ENCODE measurements around the gene THAP10.

Gene THAP10

DNA sequence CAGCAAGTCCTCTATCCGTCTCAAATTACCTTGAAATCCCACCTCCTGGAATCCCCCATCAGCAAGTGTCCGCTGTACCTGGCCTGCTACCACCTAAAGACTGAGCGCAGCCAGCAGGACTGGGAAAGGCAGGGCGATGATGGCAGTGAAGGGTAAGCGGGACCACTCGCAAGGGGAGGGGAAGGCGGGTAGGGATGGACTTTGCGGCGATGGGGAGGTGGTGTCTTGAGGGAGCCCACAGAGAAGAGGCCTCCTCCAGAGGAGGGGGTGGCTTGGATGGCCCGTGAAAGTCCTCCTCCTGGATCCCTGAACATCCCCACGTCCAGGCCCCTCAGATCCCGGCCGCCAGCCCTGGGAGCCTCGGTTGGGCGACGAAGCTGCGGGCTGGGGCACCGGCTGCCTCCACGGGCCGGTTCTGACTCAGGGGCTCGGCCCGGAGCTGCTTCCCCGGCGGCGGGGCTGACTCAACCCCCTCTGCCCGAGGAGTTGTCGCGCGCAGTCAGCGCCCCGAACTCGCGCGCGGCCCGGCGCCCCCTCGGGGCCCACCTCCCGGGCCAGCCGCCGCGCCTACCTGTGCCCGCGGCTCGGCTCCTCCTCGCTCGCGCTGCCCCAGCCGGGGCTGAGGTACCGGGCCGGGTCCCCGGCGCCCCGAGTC is 38.8 kb downstream of the THAP10 start:
- DNase-seq, result no peak

DNA sequence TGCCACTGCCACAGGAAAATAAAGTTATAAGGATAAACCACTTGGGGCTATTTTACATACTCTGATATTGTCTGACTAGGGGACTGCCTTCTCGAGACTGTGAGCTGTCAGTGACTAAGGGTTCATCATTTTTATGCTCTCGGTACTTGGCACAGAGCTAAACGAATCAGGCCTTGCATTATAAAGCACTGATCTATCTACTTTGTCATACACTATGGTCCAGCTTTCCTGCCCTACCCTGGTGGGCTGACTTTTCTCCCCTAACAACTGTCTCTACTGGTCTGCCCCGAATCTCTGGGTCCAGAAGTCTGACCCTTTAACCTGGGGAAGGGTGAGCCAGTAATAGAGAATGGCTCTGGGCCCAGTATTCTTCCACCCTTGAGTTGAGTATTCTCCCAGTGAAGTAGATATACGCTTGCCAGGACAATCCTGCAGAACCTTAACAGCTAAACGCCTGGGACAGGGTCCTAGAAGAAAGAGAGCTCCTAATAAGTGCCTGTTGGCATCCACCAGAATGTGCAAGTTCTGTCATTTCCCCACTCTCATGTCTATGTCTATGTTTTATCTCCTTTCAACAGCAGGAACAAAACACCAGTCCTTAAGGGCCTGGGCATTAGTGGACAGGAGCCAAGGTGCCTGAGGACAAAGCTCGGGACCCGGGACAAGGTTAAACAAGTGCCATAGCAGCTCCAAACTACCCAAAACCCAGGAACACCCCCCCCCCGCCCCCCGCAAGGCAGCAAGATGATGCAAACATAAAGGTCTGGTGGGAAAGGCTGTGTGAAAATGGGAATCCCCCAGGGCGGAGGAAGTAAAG is 39.5 kb downstream of the THAP10 start:
- DNase-seq, result no peak

- DNase-seq, result no peak
Measured at GRCh38 chr15:70851889-70852288, 40.3 kb downstream of the THAP10 start.

DNA sequence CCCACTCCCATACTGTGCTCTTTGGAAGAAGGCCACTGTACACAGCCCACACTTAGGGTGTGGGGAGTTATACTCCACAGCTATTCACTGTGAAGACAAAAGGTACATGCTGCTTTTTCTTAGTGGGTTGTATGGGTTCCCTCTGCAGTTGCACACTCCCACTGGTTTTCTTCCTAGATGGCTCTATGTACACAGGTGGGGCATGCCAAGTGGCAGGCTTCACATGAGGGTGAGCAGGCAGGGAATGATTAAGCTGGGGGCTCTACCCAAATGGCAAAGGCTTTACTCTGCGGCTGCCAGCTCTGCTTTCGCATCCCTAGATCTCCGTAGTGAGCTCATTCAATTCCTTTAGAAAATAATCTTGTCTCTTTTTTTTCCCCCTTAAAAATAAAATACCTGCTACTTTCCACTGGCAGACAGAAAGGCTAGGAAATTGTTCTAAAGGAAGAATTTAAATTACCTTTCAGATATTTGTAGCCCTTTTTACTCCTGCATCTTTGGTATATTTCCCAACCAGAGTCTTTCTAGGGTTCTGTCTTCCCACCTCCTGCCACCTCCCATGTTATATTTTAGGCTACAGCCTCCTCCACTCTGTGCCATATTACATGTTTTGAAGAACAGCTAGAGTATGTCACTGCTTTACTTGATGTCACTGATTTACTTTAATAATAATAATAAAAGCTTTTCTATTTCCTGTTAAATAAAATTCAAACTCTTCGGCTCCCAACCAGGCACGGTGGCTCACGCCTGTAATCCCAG is 46.5 kb downstream of the THAP10 start:
- no peak for DNase-seq

DNA sequence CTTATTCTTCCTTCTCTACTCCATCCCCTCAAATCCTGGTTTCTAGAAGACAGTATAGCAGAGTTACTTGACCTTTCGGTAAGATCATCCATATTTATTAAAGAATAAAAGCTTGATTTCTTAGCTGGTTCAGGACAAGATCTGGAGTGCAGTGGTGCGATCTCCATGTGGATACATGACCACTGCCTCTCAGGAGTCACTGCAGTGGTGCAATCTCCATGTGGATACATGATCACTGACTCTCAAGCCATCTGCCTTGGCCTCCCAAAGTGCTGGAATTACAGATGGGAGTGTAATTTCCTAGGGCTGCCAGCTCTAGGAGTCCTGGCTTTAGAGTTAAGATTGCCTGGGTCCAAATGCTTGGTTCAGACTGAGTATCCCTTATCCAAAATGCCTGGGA is 54.8 kb downstream of the THAP10 start:
- no peak for DNase-seq

GRCh38 chr15:70835841-70836240 is 56.4 kb downstream of the THAP10 start:
- no peak for DNase-seq

DNA sequence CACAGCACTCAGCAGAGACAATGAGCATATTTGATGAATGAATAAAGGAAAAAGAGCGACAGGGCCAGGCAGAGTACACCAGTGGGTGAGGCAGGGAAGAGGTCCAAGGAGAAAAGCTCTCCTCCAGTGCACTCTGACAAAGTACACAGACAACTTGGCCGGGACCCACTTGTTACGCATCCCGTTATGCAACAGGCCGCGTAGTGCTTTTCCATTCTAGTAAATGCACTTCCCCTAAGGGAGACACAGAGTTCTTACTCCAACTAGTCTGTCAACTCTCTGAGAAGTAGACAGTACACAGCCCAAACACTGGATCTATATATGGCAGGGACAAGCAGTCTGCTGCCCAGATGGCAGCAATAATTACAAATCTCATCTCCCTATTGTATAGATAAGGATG is 56.8 kb downstream of the THAP10 start:
- DNase-seq, result no peak

DNA sequence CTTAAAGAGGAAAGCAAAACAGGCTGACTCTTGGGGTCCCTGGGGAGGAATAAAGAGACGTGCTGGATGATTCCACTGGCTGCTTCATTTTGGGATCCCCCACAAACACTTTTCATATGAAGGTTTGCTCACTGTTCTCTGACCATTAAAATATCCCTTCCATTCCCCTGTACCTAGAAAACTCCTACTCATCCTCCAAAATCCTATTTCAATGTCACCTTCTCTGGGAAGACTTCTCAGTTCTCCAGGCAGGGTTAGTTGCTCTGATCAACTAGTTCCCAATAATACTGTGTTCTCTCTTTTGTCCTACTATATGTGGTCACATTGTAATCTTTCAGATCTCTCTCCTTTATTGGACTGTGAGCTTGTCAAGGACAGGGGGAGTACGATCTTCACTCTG is 57.2 kb downstream of the THAP10 start:
- no peak for DNase-seq

GRCh38 chr15:70833861-70834765 is 58.1 kb downstream of the THAP10 start:
- DNase-seq, result no peak

DNA sequence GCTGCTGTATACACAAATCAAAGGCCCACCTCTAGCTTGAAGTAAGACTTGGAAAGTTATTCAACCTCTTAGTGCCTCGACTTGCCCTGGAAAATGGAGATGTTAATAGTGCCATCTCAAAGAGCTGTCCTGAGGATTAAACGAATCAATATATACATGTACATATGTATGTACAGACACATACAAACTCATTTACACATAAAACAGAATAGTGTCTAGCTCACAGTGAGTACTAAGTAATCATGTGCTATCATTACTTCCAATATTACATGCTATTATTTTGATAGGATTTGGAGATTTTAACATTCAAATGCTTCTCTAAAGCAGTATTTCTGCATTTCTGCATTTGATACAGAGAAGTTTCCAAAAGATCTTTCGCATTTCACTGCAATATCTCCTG is 58.8 kb downstream of the THAP10 start:
- DNase-seq, result no peak

DNA sequence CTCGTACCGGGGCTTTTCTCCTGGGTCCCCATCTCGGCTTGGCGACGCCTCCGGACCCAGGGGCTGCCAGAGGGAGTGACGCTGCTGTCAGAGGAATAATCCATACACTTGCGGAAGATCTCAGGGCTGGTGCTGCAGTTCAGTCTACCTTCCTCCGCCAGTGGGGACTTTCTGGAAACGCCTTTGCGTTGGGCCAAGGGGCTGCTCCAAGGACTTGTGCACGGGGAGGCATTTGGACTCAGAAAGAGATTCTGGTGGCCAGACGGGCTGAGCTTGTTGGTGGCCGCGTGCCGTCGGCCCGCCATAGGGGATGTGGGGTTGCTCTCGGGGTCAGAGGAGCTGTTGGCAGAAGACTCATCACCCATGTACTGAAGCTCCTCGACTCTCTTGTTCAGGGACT is 60.1 kb downstream of the THAP10 start:
- DNase-seq, result no peak

Data from NCI-H1417 treated with DMSO at 0.1 percent for 48 hours (cell line).